K562 treated with DMSO at 1 percent for 4 hours (cell line): ENCODE measurements around the gene YKT6. TPM values are rescaled to one million over a fixed set of nuclear protein-coding genes. Genes with fewer than 3 reads are reported as not detected.

Experiments
- total RNA-seq: library from RNA; unstranded; fragments of 300-600 nt; gene quantifications from 2 replicates; pipeline ENCODE4 v1.2.3, GENCODE V29; 2022; ENCODE audit not compliant: insufficient read depth

YKT6 gene
- 99.1 and 110 TPM in 2 replicates for total RNA-seq

GRCh38 chr7:44200699-44201461 is at the start of gene YKT6:
Gene YKT6, plus strand, starts transcription at chr7:44200978. Its CDS starts 158 bp downstream, at chr7:44201136.

GRCh38 chr7:44189286-44189992 is 11.3 kb upstream of the YKT6 start, which contains the start of gene GCK:
Gene GCK, minus strand, starts transcription at chr7:44189439. Its CDS starts 486 bp downstream, at chr7:44188953.

Other genes with a start within 250 kb of the YKT6 start
- not detected in 2 replicates for gene SPDYE1, start 203.1 kb upstream of the YKT6 start, total RNA-seq
- gene DBNL, start 156.3 kb upstream of the YKT6 start, total RNA-seq: 35.0 and 40.7 TPM in 2 replicates
- not detected in 2 replicates for gene PGAM2, start 135.4 kb upstream of the YKT6 start, total RNA-seq
- gene POLM, start 118.4 kb upstream of the YKT6 start, total RNA-seq: 6.3 and 8.4 TPM in 2 replicates
- gene AEBP1, start 96.6 kb upstream of the YKT6 start, total RNA-seq: 0.42 and 0.84 TPM in 2 replicates
- 146 and 183 TPM in 2 replicates for gene POLD2, start 77.4 kb upstream of the YKT6 start, total RNA-seq
- not detected in 2 replicates for gene MYL7, start 59.6 kb upstream of the YKT6 start, total RNA-seq
- not detected in 2 replicates for gene GCK, start 11.5 kb upstream of the YKT6 start, total RNA-seq
- gene CAMK2B, start 124.6 kb downstream of the YKT6 start, total RNA-seq: not detected in 2 replicates